Esophagus muscularis mucosa (tissue), 4 donors: ENCODE results near the gene OR52N2. TPM values are rescaled to one million over a fixed set of nuclear protein-coding genes. Genes with fewer than 3 reads are reported as not detected.
A peak's percentile ranks its signal among the peaks of the same experiment; 100 is the strongest.

Experiments
- DNase-seq: peaks from one replicate; pipeline ENCODE4 v3.0.0-alpha.2; 2017; ENCODE audit errors: extremely low spot score
- H3K27ac ChIP-seq, 4 donors: fragments of 200-600 bp; sonication (generic); replicated peaks in 1 of 4; 1 replicate in 3 of 4; 2 replicates in 1 of 4; pipeline ENCODE4 v1.5.1; 2016 to 2019; ENCODE audit warnings: mild to moderate bottlenecking in 1 of 4
- H3K27me3 ChIP-seq, 4 donors: fragments of 200-600 bp; sonication (generic); one replicate each; pipeline versions ENCODE4 v1.5.1 to v1.6.0; 2016 to 2019
- H3K36me3 ChIP-seq, 4 donors: fragments of 200-600 bp; sonication (generic); one replicate each; pipeline ENCODE4 v1.5.1; 2016 to 2019
- H3K4me1 ChIP-seq, 4 donors: fragments of 200-600 bp; sonication (generic); one replicate each; pipeline ENCODE4 v1.5.1; 2016 to 2019
- H3K4me3 ChIP-seq, 4 donors: fragments of 200-600 bp; sonication (generic); 1 replicate in 2 of 4; 2 replicates in 2 of 4; pipeline ENCODE4 v1.5.1; 2016 to 2019; ENCODE audit warnings: mild to moderate bottlenecking in 4 of 4, moderate library complexity in 1 of 4
- H3K9me3 ChIP-seq, 4 donors: fragments of 200-600 bp; sonication (generic); 1 replicate in 3 of 4; 2 replicates in 1 of 4; pipeline ENCODE4 v1.5.1; 2016 to 2019
- CTCF ChIP-seq, 3 experiments: fragments of 200-600 bp in 2 of 3; fragments of 450-650 bp in 1 of 3; sonication (generic) in 2 of 3; IDR thresholded peaks; one replicate each; pipeline ENCODE4 v1.5.1; 2017 to 2019; ENCODE audit warnings: antibody characterized with exemption in 3 of 3, mild to moderate bottlenecking in 2 of 3, moderate library complexity in 1 of 3
- EP300 ChIP-seq: sonication (generic); formaldehyde crosslinking; IDR thresholded peaks from one replicate; pipeline ENCODE4 v1.6.1; 2017; ENCODE audit warnings: antibody characterized with exemption
- POLR2A ChIP-seq: fragments of 450-650 bp; IDR thresholded peaks from one replicate; pipeline ENCODE4 v1.6.1; 2017; ENCODE audit warnings: antibody characterized with exemption, moderate library complexity, mild to moderate bottlenecking, low read depth
- POLR2AphosphoS5 ChIP-seq, 2 donors: sonication (generic); formaldehyde crosslinking; IDR thresholded peaks; one replicate each; pipeline ENCODE4 v1.6.1; 2017; ENCODE audit warnings: antibody characterized with exemption in 2 of 2
- WGBS: methylation state at CpG from one replicate; pipeline ENCODE4 v1.1.5; 2018; 5-methylcytosine and 5-hydroxymethylcytosine counted together
- intact Hi-C: fragments of 100-400 bp; cut with DNase I; formaldehyde crosslinking; loops from one replicate; pipeline ENCODE4 v1.15.1; 2023
- total RNA-seq, 4 donors: library from RNA; depleted of rRNA; stranded (reverse); fragments of >200 nt; gene quantifications; one replicate each; pipeline versions ENCODE4 v1.1.0 to v1.2.1, GENCODE V29; 2016

The OR52N2 gene
- total RNA-seq: not detected

- Histone ChIP-seq H3K36me3 (no peaks in the 10 kb centered on the region), H3K4me1 (peaks cover 0 to 11% (median 10%) of the 10 kb centered on the region in 4 donors), H3K4me3 (peak within 1 kb of the TSS; percentile 48 to 59 (median 50)), H3K27me3 (peaks cover 0 to 9% (median 0%) of the 10 kb centered on the region in 4 donors), H3K9me3 (peaks cover 0 to 3% (median 0%) of the 10 kb centered on the region in 4 donors), H3K27ac (no peak within 1 kb of the TSS)
- DNase-seq: no peak
- WGBS: 5% methylated on average over 23 of the region's 24 CpGs
- peak; percentile 80 to 85 (median 84) for TF ChIP-seq CTCF (IDR thresholded peaks at IDR 0.05)
- TF ChIP-seq POLR2A: no peak
- TF ChIP-seq EP300: no peak
- TF ChIP-seq POLR2AphosphoS5 (IDR thresholded peaks at IDR 0.05): peak in 1 of 2 donors; percentile 43
- intact Hi-C loops: loop anchor here (1.0 to 10.0 kb wide), 4 partner anchors 124 to 686 kb away; partner anchors contain the start of genes TRIM22 and TRIM5
These were observed at the start of gene OR52N2 for GRCh38 chr11:5808500-5809121. Gene OR52N2, plus strand, starts transcription at chr11:5808924. Its CDS starts 11,412 bp downstream, at chr11:5820336.

GRCh38 chr11:5767056-5767455 is 41.7 kb upstream of the OR52N2 start:
- DNase-seq: no peak
- no CpG with 5 or more reads among the region's 1 CpG for WGBS
- Histone ChIP-seq H3K27me3 (no peaks in the 10 kb centered on the region), H3K4me1 (no peaks in the 10 kb centered on the region), H3K36me3 (no peaks in the 10 kb centered on the region), H3K27ac (no peak overlapping the region), H3K4me3 (no peak overlapping the region), H3K9me3 (no peaks in the 10 kb centered on the region)
- intact Hi-C loops: no loop called here
- TF ChIP-seq POLR2AphosphoS5 (IDR thresholded peaks at IDR 0.05) (no peak), CTCF (IDR thresholded peaks at IDR 0.05) (no peak), POLR2A (no peak), EP300 (no peak)

- intact Hi-C loops: no loop called here
- Histone ChIP-seq H3K27me3 (no peaks in the 10 kb centered on the region), H3K36me3 (no peaks in the 10 kb centered on the region), H3K9me3 (no peaks in the 10 kb centered on the region), H3K4me3 (no peak within 1 kb of the TSS), H3K4me1 (no peaks in the 10 kb centered on the region), H3K27ac (no peak within 1 kb of the TSS)
- no peak for DNase-seq
- TF ChIP-seq POLR2A: no peak
- TF ChIP-seq CTCF (IDR thresholded peaks at IDR 0.05): no peak
- TF ChIP-seq POLR2AphosphoS5 (IDR thresholded peaks at IDR 0.05): no peak
- TF ChIP-seq EP300: no peak
- 37% methylated on average over 4 of the region's 4 CpGs for WGBS
These were observed 25.5 kb upstream of the OR52N2 start, which contains the start of gene OR52N5 for GRCh38 chr11:5783255-5783654. Gene OR52N5, minus strand, starts transcription at chr11:5783355. Its CDS starts 4,721 bp downstream, at chr11:5778634.

- WGBS: 76% methylated on average over 3 of the region's 3 CpGs
- peaks cover 0 to 4% (median 0%) of the 10 kb centered on the region in 4 donors for H3K9me3 ChIP-seq
- H3K36me3 ChIP-seq: no peaks in the 10 kb centered on the region
- intact Hi-C loops: no loop called here
- H3K27me3 ChIP-seq: no peaks in the 10 kb centered on the region
- H3K4me1 ChIP-seq: no peaks in the 10 kb centered on the region
- no peak within 1 kb of the TSS for H3K27ac ChIP-seq
- TF ChIP-seq EP300 (no peak), CTCF (IDR thresholded peaks at IDR 0.05) (no peak), POLR2A (no peak)
- no peak within 1 kb of the TSS for H3K4me3 ChIP-seq
- DNase-seq: no peak
These were observed 17.6 kb upstream of the OR52N2 start, which contains the start of gene OR52N1 for GRCh38 chr11:5791165-5791564. Gene OR52N1, minus strand, starts transcription at chr11:5791265. Its CDS starts 2,449 bp downstream, at chr11:5788816.

- intact Hi-C loops: no loop called here
- DNase-seq: no peak
- no peaks in the 10 kb centered on the region for H3K36me3 ChIP-seq
- WGBS: 78% methylated on average over 6 of the region's 6 CpGs
- H3K27me3 ChIP-seq: no peaks in the 10 kb centered on the region
- no peak overlapping the region for H3K4me3 ChIP-seq
- H3K4me1 ChIP-seq: no peaks in the 10 kb centered on the region
- H3K27ac ChIP-seq: no peak overlapping the region
- peaks cover 0 to 4% (median 0%) of the 10 kb centered on the region in 4 donors for H3K9me3 ChIP-seq
- TF ChIP-seq POLR2A (no peak), POLR2AphosphoS5 (IDR thresholded peaks at IDR 0.05) (no peak), CTCF (IDR thresholded peaks at IDR 0.05) (no peak), EP300 (no peak)
These were observed 12.2 kb upstream of the OR52N2 start for GRCh38 chr11:5796541-5796940.
